ENCODE data around the gene USP35. TPM values are rescaled to one million over a fixed set of nuclear protein-coding genes. Genes with fewer than 3 reads are reported as not detected.

Gene USP35
- total RNA-seq, 1 experiment from 2014 or later: 11.8 TPM

DNA sequence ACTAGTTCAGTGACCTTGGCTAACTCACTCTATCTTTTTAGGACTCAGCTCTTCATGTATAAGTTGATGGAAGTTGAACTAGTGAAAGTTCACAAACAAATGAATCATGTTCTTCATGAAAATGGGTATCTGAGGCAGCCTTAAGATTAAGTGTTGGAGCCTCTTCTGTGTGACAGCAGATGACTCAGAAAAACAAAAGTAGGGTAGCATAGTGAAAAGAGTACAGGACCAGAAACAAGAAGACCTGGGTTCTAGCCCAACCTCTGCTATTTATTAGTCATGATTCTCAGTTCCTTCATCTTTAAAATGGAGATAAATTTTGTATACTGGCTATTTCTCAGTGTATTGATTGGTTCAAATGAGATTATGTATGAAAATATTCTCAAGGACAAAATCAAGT is 60.2 kb downstream of the USP35 start:
- Histone ChIP-seq H3K27ac (ENCODE audit: low read length) (no peak overlapping the region), H3K4me1 (ENCODE audit: control insufficient read depth, insufficient read depth, low read length) (no peaks in the 10 kb centered on the region), H3K27me3 (ENCODE audit: control insufficient read depth, insufficient read depth, low read length) (no peaks in the 10 kb centered on the region), H3K36me3 (ENCODE audit: control insufficient read depth, insufficient read depth, low read length) (no peaks in the 10 kb centered on the region), H3K4me3 (ENCODE audit: low read depth in 2 of 2, low read length in 2 of 2) (no peak overlapping the region), H3K9me3 (ENCODE audit: control insufficient read depth, insufficient read depth, low read depth, low read length) (no peaks in the 10 kb centered on the region)
- POLR2A ChIA-PET: no interaction called here
- intact Hi-C loops (cut with micrococcal nuclease; ENCODE audit: unreplicated experiment): no loop called here
- CTCF ChIA-PET: interaction anchor here (0.6 kb wide), 1 partner anchor 19 kb away, joined by 4 read pairs; no protein-coding TSS in a partner anchor
- TF ChIP-seq SIN3A (IDR thresholded peaks at IDR 0.05; ENCODE audit: borderline replicate concordance, insufficient read depth, low read depth, low read length) (no peak), POLR2AphosphoS5 (IDR thresholded peaks at IDR 0.05; ENCODE audit: low read depth, low read length) (no peak), TCF7L2 (IDR thresholded peaks at IDR 0.05; ENCODE audit: low read depth, low read length) (no peak)
- TF ChIP-seq, protein P1, sequence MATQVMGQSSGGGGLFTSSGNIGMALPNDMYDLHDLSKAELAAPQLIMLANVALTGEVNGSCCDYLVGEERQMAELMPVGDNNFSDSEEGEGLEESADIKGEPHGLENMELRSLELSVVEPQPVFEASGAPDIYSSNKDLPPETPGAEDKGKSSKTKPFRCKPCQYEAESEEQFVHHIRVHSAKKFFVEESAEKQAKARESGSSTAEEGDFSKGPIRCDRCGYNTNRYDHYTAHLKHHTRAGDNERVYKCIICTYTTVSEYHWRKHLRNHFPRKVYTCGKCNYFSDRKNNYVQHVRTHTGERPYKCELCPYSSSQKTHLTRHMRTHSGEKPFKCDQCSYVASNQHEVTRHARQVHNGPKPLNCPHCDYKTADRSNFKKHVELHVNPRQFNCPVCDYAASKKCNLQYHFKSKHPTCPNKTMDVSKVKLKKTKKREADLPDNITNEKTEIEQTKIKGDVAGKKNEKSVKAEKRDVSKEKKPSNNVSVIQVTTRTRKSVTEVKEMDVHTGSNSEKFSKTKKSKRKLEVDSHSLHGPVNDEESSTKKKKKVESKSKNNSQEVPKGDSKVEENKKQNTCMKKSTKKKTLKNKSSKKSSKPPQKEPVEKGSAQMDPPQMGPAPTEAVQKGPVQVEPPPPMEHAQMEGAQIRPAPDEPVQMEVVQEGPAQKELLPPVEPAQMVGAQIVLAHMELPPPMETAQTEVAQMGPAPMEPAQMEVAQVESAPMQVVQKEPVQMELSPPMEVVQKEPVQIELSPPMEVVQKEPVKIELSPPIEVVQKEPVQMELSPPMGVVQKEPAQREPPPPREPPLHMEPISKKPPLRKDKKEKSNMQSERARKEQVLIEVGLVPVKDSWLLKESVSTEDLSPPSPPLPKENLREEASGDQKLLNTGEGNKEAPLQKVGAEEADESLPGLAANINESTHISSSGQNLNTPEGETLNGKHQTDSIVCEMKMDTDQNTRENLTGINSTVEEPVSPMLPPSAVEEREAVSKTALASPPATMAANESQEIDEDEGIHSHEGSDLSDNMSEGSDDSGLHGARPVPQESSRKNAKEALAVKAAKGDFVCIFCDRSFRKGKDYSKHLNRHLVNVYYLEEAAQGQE (IDR thresholded peaks at IDR 0.05; ENCODE audit: insufficient read depth in 1 of 2, low read depth in 2 of 2, low read length in 1 of 2): no peak
- TF ChIP-seq, protein P2, sequence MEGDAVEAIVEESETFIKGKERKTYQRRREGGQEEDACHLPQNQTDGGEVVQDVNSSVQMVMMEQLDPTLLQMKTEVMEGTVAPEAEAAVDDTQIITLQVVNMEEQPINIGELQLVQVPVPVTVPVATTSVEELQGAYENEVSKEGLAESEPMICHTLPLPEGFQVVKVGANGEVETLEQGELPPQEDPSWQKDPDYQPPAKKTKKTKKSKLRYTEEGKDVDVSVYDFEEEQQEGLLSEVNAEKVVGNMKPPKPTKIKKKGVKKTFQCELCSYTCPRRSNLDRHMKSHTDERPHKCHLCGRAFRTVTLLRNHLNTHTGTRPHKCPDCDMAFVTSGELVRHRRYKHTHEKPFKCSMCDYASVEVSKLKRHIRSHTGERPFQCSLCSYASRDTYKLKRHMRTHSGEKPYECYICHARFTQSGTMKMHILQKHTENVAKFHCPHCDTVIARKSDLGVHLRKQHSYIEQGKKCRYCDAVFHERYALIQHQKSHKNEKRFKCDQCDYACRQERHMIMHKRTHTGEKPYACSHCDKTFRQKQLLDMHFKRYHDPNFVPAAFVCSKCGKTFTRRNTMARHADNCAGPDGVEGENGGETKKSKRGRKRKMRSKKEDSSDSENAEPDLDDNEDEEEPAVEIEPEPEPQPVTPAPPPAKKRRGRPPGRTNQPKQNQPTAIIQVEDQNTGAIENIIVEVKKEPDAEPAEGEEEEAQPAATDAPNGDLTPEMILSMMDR (IDR thresholded peaks at IDR 0.05): no peak
- in situ Hi-C loops (cut with HindIII; ENCODE audit: low pct_unique_long_range_greater_than_20kb, low sequenced_read_pairs): no loop called here
- no peak for DNase-seq (ENCODE audit: low read depth, low spot score)
- BruUV-seq (replicated peaks): no TSS peak
- no peak for ATAC-seq

DNA sequence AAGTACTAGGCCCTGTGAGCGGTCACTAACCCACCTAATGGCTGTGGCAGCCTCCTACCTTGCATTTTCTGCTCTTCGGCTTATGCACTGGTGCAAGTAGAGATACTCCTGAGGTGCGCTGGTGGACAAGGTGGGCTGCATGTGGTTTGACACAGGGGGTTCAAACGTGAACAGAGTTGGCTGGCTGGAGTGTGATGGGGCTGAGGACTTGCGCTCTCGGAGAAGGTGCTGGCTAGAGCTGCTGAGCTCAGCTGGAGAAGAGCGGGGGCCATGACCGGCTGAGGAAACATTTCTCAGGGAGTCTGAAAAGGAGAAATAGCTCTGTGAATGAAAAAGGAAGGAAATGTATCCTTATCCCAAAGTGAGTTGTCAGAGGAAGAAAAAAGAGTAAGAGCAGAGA is 61.4 kb downstream of the USP35 start:
- Histone ChIP-seq H3K27me3 (ENCODE audit: control insufficient read depth, insufficient read depth, low read length) (no peaks in the 10 kb centered on the region), H3K36me3 (ENCODE audit: control insufficient read depth, insufficient read depth, low read length) (no peaks in the 10 kb centered on the region), H3K9me3 (ENCODE audit: control insufficient read depth, insufficient read depth, low read depth, low read length) (no peaks in the 10 kb centered on the region), H3K27ac (ENCODE audit: low read length) (no peak overlapping the region), H3K4me3 (ENCODE audit: low read depth in 2 of 2, low read length in 2 of 2) (no peak overlapping the region), H3K4me1 (ENCODE audit: control insufficient read depth, insufficient read depth, low read length) (no peaks in the 10 kb centered on the region)
- ATAC-seq (no peak), DNase-seq (ENCODE audit: low read depth, low spot score) (no peak)
- no TSS peak for BruUV-seq (replicated peaks)
- ChIA-PET CTCF (no interaction called here), POLR2A (no interaction called here)
- TF ChIP-seq POLR2AphosphoS5 (IDR thresholded peaks at IDR 0.05; ENCODE audit: low read depth, low read length) (no peak), TCF7L2 (IDR thresholded peaks at IDR 0.05; ENCODE audit: low read depth, low read length) (no peak)
- TF ChIP-seq, protein P2 (IDR thresholded peaks at IDR 0.05): no peak
- TF ChIP-seq, protein P1 (IDR thresholded peaks at IDR 0.05; ENCODE audit: insufficient read depth in 1 of 2, low read depth in 2 of 2, low read length in 1 of 2): no peak
- in situ Hi-C loops (cut with HindIII; ENCODE audit: low pct_unique_long_range_greater_than_20kb, low sequenced_read_pairs) (no loop called here), intact Hi-C loops (cut with micrococcal nuclease; ENCODE audit: unreplicated experiment) (no loop called here)

Data from Panc1 (cell line).